IMR-90 (cell line): ENCODE measurements around the gene LGALS13. TPM values are rescaled to one million over a fixed set of nuclear protein-coding genes. Genes with fewer than 3 reads are reported as not detected.

Experiments
- microRNA-seq, 2 experiments: library from miRNA; stranded (forward) in 1 of 2; unstranded in 1 of 2; fragments of 10-50 nt in 1 of 2; fragments of <30 nt in 1 of 2; gene quantifications in 1 of 2; microRNA quantifications in 1 of 2; one replicate each; pipeline versions ENCODE3 to v1.1.0; 2013 to 2020; ENCODE audit not compliant: insufficient read depth in 1 of 2, insufficient read length in 1 of 2, unreplicated experiment in 1 of 2
- polyA plus RNA-seq, 3 experiments: library from polyadenylated mRNA; depleted of rRNA; stranded (reverse); fragments of >200 nt; gene quantifications; 2 replicates each; pipeline ENCODE4 v1.2.3, GENCODE V29; 2012; ENCODE audit warnings: low replicate concordance in 1 of 3
- small RNA-seq, 5 experiments: library from RNA; depleted of rRNA; stranded (forward); fragments of <200 nt; gene quantifications; one replicate each; pipeline ENCODE3, GENCODE V24; 2012
- total RNA-seq: library from RNA; depleted of rRNA; stranded (reverse); fragments of >200 nt; gene quantifications from 2 replicates; pipeline ENCODE4 v1.2.3, GENCODE V29; 2012; rRNA removed

Gene LGALS13
- total and polyA plus RNA-seq, 2 of the 4 experiments (the other 2 are of a cell fraction), result not detected

Small RNA genes lying within 50 kb of the gene (microRNA-seq; reads per million reads assigned to microRNA genes)
- gene AC005176.2 (ENCODE audit: insufficient read depth, insufficient read length), result not detected
- not detected for gene RPS29P24 (ENCODE audit: insufficient read depth, insufficient read length)
- gene RPS29P25 (ENCODE audit: insufficient read depth, insufficient read length), result not detected
- gene RPS29P26 (ENCODE audit: insufficient read depth, insufficient read length), result not detected
- gene RPS29P30 (ENCODE audit: insufficient read depth, insufficient read length), result not detected

Small RNA genes lying within 50 kb of the gene (small RNA-seq; reads per million reads assigned to genes)
- 0 reads per million in 5 experiments for gene AC005176.2
- 0 reads per million in 5 experiments for gene RPS29P24
- 0 reads per million in 5 experiments for gene RPS29P25
- 0 reads per million in 5 experiments for gene RPS29P26
- 0 reads per million in 5 experiments for gene RPS29P30

Other genes starting within 250 kb of the LGALS13 start
- gene PAF1, start 211.4 kb upstream of the LGALS13 start, total RNA-seq, result 45.7 and 57.8 TPM in 2 replicates
- gene PAF1, start 211.4 kb upstream of the LGALS13 start, polyA plus RNA-seq (2012; rRNA removed), result 54.3 and 61.6 TPM in 2 replicates
- gene MED29, start 211.1 kb upstream of the LGALS13 start, total RNA-seq, result 15.6 and 17.6 TPM in 2 replicates
- gene MED29, start 211.1 kb upstream of the LGALS13 start, polyA plus RNA-seq (2012; rRNA removed), result 26.9 and 28.8 TPM in 2 replicates
- 1.4 and 3.1 TPM in 2 replicates for gene ZFP36, start 195.7 kb upstream of the LGALS13 start, total RNA-seq
- 45.0 and 50.5 TPM in 2 replicates for gene ZFP36, start 195.7 kb upstream of the LGALS13 start, polyA plus RNA-seq (2012; rRNA removed)
- gene PLEKHG2, start 189.9 kb upstream of the LGALS13 start, total RNA-seq, result 6.5 and 7.8 TPM in 2 replicates
- 28.3 and 33.2 TPM in 2 replicates for gene PLEKHG2, start 189.9 kb upstream of the LGALS13 start, polyA plus RNA-seq (2012; rRNA removed)
- 320 and 410 TPM in 2 replicates for gene RPS16, start 166.6 kb upstream of the LGALS13 start, total RNA-seq
- 3,500 and 3,524 TPM in 2 replicates for gene RPS16, start 166.6 kb upstream of the LGALS13 start, polyA plus RNA-seq (2012; rRNA removed)
- 75.3 and 86.9 TPM in 2 replicates for gene SUPT5H, start 156.9 kb upstream of the LGALS13 start, total RNA-seq
- 116 and 117 TPM in 2 replicates for gene SUPT5H, start 156.9 kb upstream of the LGALS13 start, polyA plus RNA-seq (2012; rRNA removed)
- 52.0 and 53.3 TPM in 2 replicates for gene TIMM50, start 121.7 kb upstream of the LGALS13 start, total RNA-seq
- gene TIMM50, start 121.7 kb upstream of the LGALS13 start, polyA plus RNA-seq (2012; rRNA removed), result 76.8 and 89.9 TPM in 2 replicates
- 0.28 and 0.36 TPM in 2 replicates for gene DLL3, start 103.6 kb upstream of the LGALS13 start, total RNA-seq
- gene DLL3, start 103.6 kb upstream of the LGALS13 start, polyA plus RNA-seq (2012; rRNA removed), result 1.3 and 1.9 TPM in 2 replicates
- gene SELENOV, start 87.4 kb upstream of the LGALS13 start, total RNA-seq, result not detected in 2 replicates
- gene SELENOV, start 87.4 kb upstream of the LGALS13 start, polyA plus RNA-seq (2012; rRNA removed), result not detected in 2 replicates
- 2.7 and 4.2 TPM in 2 replicates for gene EID2B, start 69.7 kb upstream of the LGALS13 start, total RNA-seq
- gene EID2B, start 69.7 kb upstream of the LGALS13 start, polyA plus RNA-seq (2012; rRNA removed), result 2.3 and 2.5 TPM in 2 replicates
- gene EID2, start 62.4 kb upstream of the LGALS13 start, total RNA-seq, result 5.7 and 6.9 TPM in 2 replicates
- 9.8 and 10.4 TPM in 2 replicates for gene EID2, start 62.4 kb upstream of the LGALS13 start, polyA plus RNA-seq (2012; rRNA removed)
- gene LGALS16, start 53.4 kb downstream of the LGALS13 start, total RNA-seq, result not detected in 2 replicates
- gene LGALS16, start 53.4 kb downstream of the LGALS13 start, polyA plus RNA-seq (2012; rRNA removed), result not detected in 2 replicates
- not detected in 2 replicates for gene LGALS14, start 102.0 kb downstream of the LGALS13 start, total RNA-seq
- gene LGALS14, start 102.0 kb downstream of the LGALS13 start, polyA plus RNA-seq (2012; rRNA removed), result not detected in 2 replicates
- not detected in 2 replicates for gene CLC, start 135.5 kb downstream of the LGALS13 start, total RNA-seq
- gene CLC, start 135.5 kb downstream of the LGALS13 start, polyA plus RNA-seq (2012; rRNA removed), result not detected in 2 replicates
- gene LEUTX, start 176.3 kb downstream of the LGALS13 start, total RNA-seq, result not detected in 2 replicates
- gene LEUTX, start 176.3 kb downstream of the LGALS13 start, polyA plus RNA-seq (2012; rRNA removed), result not detected in 2 replicates
- gene DYRK1B, start 231.6 kb downstream of the LGALS13 start, total RNA-seq, result 2.7 and 3.6 TPM in 2 replicates
- gene DYRK1B, start 231.6 kb downstream of the LGALS13 start, polyA plus RNA-seq (2012; rRNA removed), result 10.2 and 11.4 TPM in 2 replicates
- 211 and 259 TPM in 2 replicates for gene FBL, start 243.9 kb downstream of the LGALS13 start, total RNA-seq
- gene FBL, start 243.9 kb downstream of the LGALS13 start, polyA plus RNA-seq (2012; rRNA removed), result 405 and 446 TPM in 2 replicates